Upper lobe of left lung (tissue), 6 donors: ENCODE data around the gene WDR93. TPM values are rescaled to one million over a fixed set of nuclear protein-coding genes. Genes with fewer than 3 reads are reported as not detected.

Experiments
- ATAC-seq, 2 donors: fragments of 200-7000 bp; cut with Tn5 transposase; one replicate each; pipeline ENCODE4 v1.9.1; 2022; ENCODE audit warnings: mild to moderate bottlenecking in 2 of 2, moderate library complexity in 2 of 2; ENCODE audit not compliant: low FRiP score in 2 of 2
- DNase-seq, 2 donors: peaks; one replicate each; pipeline ENCODE4 v3.0.0-alpha.2; 2019 to 2020
- H3K27ac ChIP-seq, 4 donors: fragments of 200-600 bp; sonication (generic); one replicate each; pipeline ENCODE4 v1.5.1; 2016 to 2019
- H3K27me3 ChIP-seq, 4 donors: fragments of 200-600 bp; sonication (generic); one replicate each; pipeline ENCODE4 v1.5.1; 2017 to 2019
- H3K36me3 ChIP-seq, 4 donors: fragments of 200-600 bp; sonication (generic); one replicate each; pipeline ENCODE4 v1.5.1; 2016 to 2019
- H3K4me1 ChIP-seq, 4 donors: fragments of 200-600 bp; sonication (generic); one replicate each; pipeline ENCODE4 v1.5.1; 2018 to 2019
- H3K4me3 ChIP-seq, 4 donors: fragments of 200-600 bp; sonication (generic); one replicate each; pipeline ENCODE4 v1.5.1; 2017 to 2019; ENCODE audit warnings: mild to moderate bottlenecking in 2 of 4, moderate library complexity in 1 of 4
- H3K9me3 ChIP-seq, 4 donors: fragments of 200-600 bp; sonication (generic); one replicate each; pipeline ENCODE4 v1.5.1; 2018 to 2019
- CTCF ChIP-seq, 6 experiments: fragments of 450-650 bp in 4 of 6; fragments of 200-600 bp in 2 of 6; sonication (generic) in 2 of 6; IDR thresholded peaks; one replicate each; pipeline ENCODE4 v1.5.1; 2016 to 2019; ENCODE audit warnings: antibody characterized with exemption in 6 of 6
- EP300 ChIP-seq, 4 donors: sonication (generic); formaldehyde crosslinking; IDR thresholded peaks; one replicate each; pipeline ENCODE4 v1.5.1; 2017; ENCODE audit warnings: antibody characterized with exemption in 4 of 4, control low read depth in 2 of 4
- POLR2A ChIP-seq, 4 donors: fragments of 450-650 bp; IDR thresholded peaks; one replicate each; pipeline ENCODE4 v1.5.1; 2016 to 2017; ENCODE audit warnings: antibody characterized with exemption in 4 of 4, mild to moderate bottlenecking in 2 of 4
- POLR2AphosphoS5 ChIP-seq, 2 donors: sonication (generic); formaldehyde crosslinking; IDR thresholded peaks; one replicate each; pipeline ENCODE4 v1.5.1; 2017; ENCODE audit warnings: antibody characterized with exemption in 2 of 2
- WGBS, 2 donors: methylation state at CpG; one replicate each; pipeline ENCODE4 v1.1.5; 2017 to 2018; 5-methylcytosine and 5-hydroxymethylcytosine counted together
- total RNA-seq, 6 donors: library from RNA; depleted of rRNA in 4 of 6; stranded (reverse); fragments of >200 nt in 4 of 6; gene quantifications; one replicate each; pipeline versions ENCODE4 v1.1.0 to v1.2.1, GENCODE V29; 2016 to 2021
- donor health status: DM: no; HTN: no; CAD: no; lungs with moderate emphysema.
- donor health status: DM: no; HTN: yes; CAD: no; lungs with severe emphysema.

WDR93 gene
- total RNA-seq, 6 donors from 2014 or later: 0.31 to 7.2 (median 1.9) TPM

- no peaks in the 10 kb centered on the region for H3K27me3 ChIP-seq
- peak in 1 of 2 donors; percentile 19 for ATAC-seq
- no peak overlapping the region for H3K27ac ChIP-seq
- H3K4me1 ChIP-seq: no peaks in the 10 kb centered on the region
- no peaks in the 10 kb centered on the region for H3K9me3 ChIP-seq
- TF ChIP-seq CTCF (IDR thresholded peaks at IDR 0.05) (no peak), EP300 (IDR thresholded peaks at IDR 0.05) (no peak), POLR2AphosphoS5 (IDR thresholded peaks at IDR 0.05) (no peak), POLR2A (IDR thresholded peaks at IDR 0.05) (no peak)
- DNase-seq: no peak
- no peak overlapping the region for H3K4me3 ChIP-seq
- H3K36me3 ChIP-seq: no peaks in the 10 kb centered on the region
- WGBS, 2 donors: 88 to 94% methylated on average over 6 to 8 of the region's 8 CpGs
Measured at GRCh38 chr15:89743011-89743410, 52.4 kb downstream of the WDR93 start.

- Histone ChIP-seq H3K27ac (no peak overlapping the region), H3K9me3 (no peaks in the 10 kb centered on the region), H3K4me1 (no peaks in the 10 kb centered on the region), H3K36me3 (no peaks in the 10 kb centered on the region), H3K27me3 (no peaks in the 10 kb centered on the region), H3K4me3 (no peak overlapping the region)
- TF ChIP-seq EP300 (IDR thresholded peaks at IDR 0.05) (no peak), POLR2A (IDR thresholded peaks at IDR 0.05) (no peak), POLR2AphosphoS5 (IDR thresholded peaks at IDR 0.05) (no peak), CTCF (IDR thresholded peaks at IDR 0.05) (no peak)
- 83 to 86% methylated on average over 6 to 8 of the region's 8 CpGs for WGBS, 2 donors
- DNase-seq: no peak
- ATAC-seq: no peak
Measured at GRCh38 chr15:89743594-89743993, 53.0 kb downstream of the WDR93 start.

- H3K4me3 ChIP-seq: no peak overlapping the region
- TF ChIP-seq POLR2A (IDR thresholded peaks at IDR 0.05) (no peak), CTCF (IDR thresholded peaks at IDR 0.05) (no peak), POLR2AphosphoS5 (IDR thresholded peaks at IDR 0.05) (no peak)
Measured at GRCh38 chr15:89745131-89745530, 54.5 kb downstream of the WDR93 start.

GRCh38 chr15:89745768-89746167 lies 55.2 kb downstream of the WDR93 start:
- H3K27ac ChIP-seq: no peak overlapping the region
- H3K4me1 ChIP-seq: peaks cover 9 to 11% (median 10%) of the 10 kb centered on the region in 4 donors
- TF ChIP-seq POLR2A (IDR thresholded peaks at IDR 0.05): no peak
- TF ChIP-seq POLR2AphosphoS5 (IDR thresholded peaks at IDR 0.05): no peak
- no peak for TF ChIP-seq EP300 (IDR thresholded peaks at IDR 0.05)
- TF ChIP-seq CTCF (IDR thresholded peaks at IDR 0.05): no peak
- H3K4me3 ChIP-seq: no peak overlapping the region
- ATAC-seq: no peak
- 77 to 85% methylated on average over 1 of the region's 1 CpG for WGBS, 2 donors
- peaks cover 0 to 6% (median 0%) of the 10 kb centered on the region in 4 donors for H3K27me3 ChIP-seq
- no peaks in the 10 kb centered on the region for H3K36me3 ChIP-seq
- DNase-seq: no peak
- no peaks in the 10 kb centered on the region for H3K9me3 ChIP-seq

More at GRCh38 chr15:89745131-89745530, 54.5 kb downstream of the WDR93 start:
- DNase-seq: peak in 1 of 2 donors; percentile 41
- H3K27ac ChIP-seq: no peak overlapping the region
- peaks cover 4 to 6% (median 5%) of the 10 kb centered on the region in 4 donors for H3K4me1 ChIP-seq
- H3K27me3 ChIP-seq: peaks cover 0 to 5% (median 0%) of the 10 kb centered on the region in 4 donors
- no peak for ATAC-seq
- WGBS, 2 donors: 84 to 94% methylated on average over 10 to 13 of the region's 13 CpGs
- H3K36me3 ChIP-seq: no peaks in the 10 kb centered on the region
- no peaks in the 10 kb centered on the region for H3K9me3 ChIP-seq

- no peaks in the 10 kb centered on the region for H3K36me3 ChIP-seq
- WGBS, 2 donors: 83 to 88% methylated on average over 9 of the region's 9 CpGs
Measured at GRCh38 chr15:89746386-89746780, 55.8 kb downstream of the WDR93 start.

More at GRCh38 chr15:89746386-89746780, 55.8 kb downstream of the WDR93 start:
- Histone ChIP-seq H3K4me1 (peaks cover 12 to 17% (median 13%) of the 10 kb centered on the region in 4 donors), H3K27me3 (peaks cover 0 to 6% (median 0%) of the 10 kb centered on the region in 4 donors), H3K4me3 (no peak overlapping the region), H3K9me3 (no peaks in the 10 kb centered on the region), H3K27ac (no peak overlapping the region)
- DNase-seq: peak in 1 of 2 donors; percentile 67
- ATAC-seq: no peak
- no peak for TF ChIP-seq EP300 (IDR thresholded peaks at IDR 0.05)
- no peak for TF ChIP-seq CTCF (IDR thresholded peaks at IDR 0.05)
- no peak for TF ChIP-seq POLR2A (IDR thresholded peaks at IDR 0.05)
- TF ChIP-seq POLR2AphosphoS5 (IDR thresholded peaks at IDR 0.05): no peak
